GM12878 (cell line): Measurements from ENCODE around the gene FAR2.

ENCODE experiments used
- BCL11A ChIP-seq: IDR thresholded peaks from 2 replicates; pipeline ENCODE4 v1.6.1; 2011; ENCODE audit warnings: low read depth, low read length
- CBX5 ChIP-seq: sonication (generic); IDR thresholded peaks from 2 replicates; pipeline ENCODE4 v1.6.1; 2016; ENCODE audit warnings: low read depth, moderate library complexity, mild to moderate bottlenecking, inconsistent platforms
- EP300 ChIP-seq, 2 experiments: fragments of 150-350 bp in 1 of 2; IDR thresholded peaks; 2 replicates each; pipeline ENCODE4 v1.6.1; 2011 to 2012; ENCODE audit warnings: low read depth in 2 of 2, low read length in 2 of 2, borderline replicate concordance in 1 of 2, improper control_type of control experiment in 1 of 2, inconsistent platforms in 1 of 2; ENCODE audit not compliant: control insufficient read depth in 1 of 2
- EZH2 ChIP-seq: IDR thresholded peaks from 2 replicates; pipeline ENCODE4 v1.6.1; 2012; ENCODE audit warnings: low read depth, mild to moderate bottlenecking, control low read depth, inconsistent platforms, low read length, borderline replicate concordance; ENCODE audit not compliant: control insufficient read depth
- SPI1 ChIP-seq: IDR thresholded peaks from 2 replicates; pipeline ENCODE4 v1.6.1; 2011; ENCODE audit warnings: low read depth, mild to moderate bottlenecking, low read length, moderate library complexity, borderline replicate concordance; ENCODE audit not compliant: insufficient read depth
- TCF7 ChIP-seq: IDR thresholded peaks from 2 replicates; pipeline ENCODE4 v1.6.1; 2014; ENCODE audit warnings: antibody characterized with exemption, borderline replicate concordance
- TF ChIP-seq, protein P1 (sequence below), 3 experiments: IDR thresholded peaks in 2 of 3; conservative IDR thresholded peaks in 1 of 3; 2 replicates each; pipeline ENCODE4 v1.5.1; 2011; ENCODE audit warnings: low read depth in 3 of 3, low read length in 3 of 3, mild to moderate bottlenecking in 3 of 3, control low read depth in 2 of 3, moderate library complexity in 2 of 3, inconsistent platforms in 1 of 3, mixed read lengths in 1 of 3; ENCODE audit not compliant: control insufficient read depth in 2 of 3, insufficient read depth in 1 of 3; ENCODE audit errors: extremely low read depth in 1 of 3
- TF ChIP-seq, protein P2 (sequence below): fragments of 450-650 bp; IDR thresholded peaks from 2 replicates; pipeline ENCODE4 v1.6.1; 2018; ENCODE audit warnings: mild to moderate bottlenecking, low read depth, moderate library complexity; ENCODE audit not compliant: partially characterized antibody
- TF ChIP-seq, protein P3 (sequence below): IDR thresholded peaks from 2 replicates; pipeline ENCODE4 v1.6.1; 2011; ENCODE audit warnings: low read depth, low read length, improper control_type of control experiment, borderline replicate concordance
- TF ChIP-seq, protein P4 (sequence below): IDR thresholded peaks from 2 replicates; pipeline ENCODE4 v1.6.1; 2012; ENCODE audit warnings: mild to moderate bottlenecking, low read depth, low read length

DNA sequence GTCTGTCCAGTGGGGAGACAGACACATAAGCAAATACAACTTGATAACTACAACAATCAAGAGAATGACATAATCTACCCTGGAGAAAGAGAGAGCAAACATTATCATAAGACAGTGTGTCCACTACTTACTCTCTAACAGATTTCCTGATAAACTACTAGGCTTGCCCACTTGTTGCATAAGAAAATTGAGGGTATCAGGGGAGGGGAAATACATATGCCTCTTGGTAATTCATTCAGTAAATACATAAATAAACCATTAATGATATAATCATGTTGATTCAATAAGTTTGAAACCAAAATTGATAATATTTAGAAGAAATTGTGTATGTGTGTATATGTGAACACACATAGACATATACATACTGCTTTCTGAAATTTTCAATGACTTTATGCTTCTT lies 155.3 kb downstream of the FAR2 start:
- TF ChIP-seq TCF7 (no peak), SPI1 (no peak), CBX5 (no peak), EP300 (IDR thresholded peaks at IDR 0.05; ENCODE audit: borderline replicate concordance in 1 of 2, control insufficient read depth in 1 of 2, low read depth in 2 of 2, low read length in 2 of 2) (no peak), BCL11A (no peak), EZH2 (no peak)
- TF ChIP-seq, protein P1, sequence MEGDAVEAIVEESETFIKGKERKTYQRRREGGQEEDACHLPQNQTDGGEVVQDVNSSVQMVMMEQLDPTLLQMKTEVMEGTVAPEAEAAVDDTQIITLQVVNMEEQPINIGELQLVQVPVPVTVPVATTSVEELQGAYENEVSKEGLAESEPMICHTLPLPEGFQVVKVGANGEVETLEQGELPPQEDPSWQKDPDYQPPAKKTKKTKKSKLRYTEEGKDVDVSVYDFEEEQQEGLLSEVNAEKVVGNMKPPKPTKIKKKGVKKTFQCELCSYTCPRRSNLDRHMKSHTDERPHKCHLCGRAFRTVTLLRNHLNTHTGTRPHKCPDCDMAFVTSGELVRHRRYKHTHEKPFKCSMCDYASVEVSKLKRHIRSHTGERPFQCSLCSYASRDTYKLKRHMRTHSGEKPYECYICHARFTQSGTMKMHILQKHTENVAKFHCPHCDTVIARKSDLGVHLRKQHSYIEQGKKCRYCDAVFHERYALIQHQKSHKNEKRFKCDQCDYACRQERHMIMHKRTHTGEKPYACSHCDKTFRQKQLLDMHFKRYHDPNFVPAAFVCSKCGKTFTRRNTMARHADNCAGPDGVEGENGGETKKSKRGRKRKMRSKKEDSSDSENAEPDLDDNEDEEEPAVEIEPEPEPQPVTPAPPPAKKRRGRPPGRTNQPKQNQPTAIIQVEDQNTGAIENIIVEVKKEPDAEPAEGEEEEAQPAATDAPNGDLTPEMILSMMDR (IDR thresholded peaks at IDR 0.05 in 2 of 3, conservative IDR thresholded peaks at IDR 0.05 in 1 of 3; ENCODE audit: control insufficient read depth in 2 of 3, extremely low read depth in 1 of 3, insufficient read depth in 1 of 3, low read depth in 3 of 3, low read length in 3 of 3), result no peak
- TF ChIP-seq, protein P2, sequence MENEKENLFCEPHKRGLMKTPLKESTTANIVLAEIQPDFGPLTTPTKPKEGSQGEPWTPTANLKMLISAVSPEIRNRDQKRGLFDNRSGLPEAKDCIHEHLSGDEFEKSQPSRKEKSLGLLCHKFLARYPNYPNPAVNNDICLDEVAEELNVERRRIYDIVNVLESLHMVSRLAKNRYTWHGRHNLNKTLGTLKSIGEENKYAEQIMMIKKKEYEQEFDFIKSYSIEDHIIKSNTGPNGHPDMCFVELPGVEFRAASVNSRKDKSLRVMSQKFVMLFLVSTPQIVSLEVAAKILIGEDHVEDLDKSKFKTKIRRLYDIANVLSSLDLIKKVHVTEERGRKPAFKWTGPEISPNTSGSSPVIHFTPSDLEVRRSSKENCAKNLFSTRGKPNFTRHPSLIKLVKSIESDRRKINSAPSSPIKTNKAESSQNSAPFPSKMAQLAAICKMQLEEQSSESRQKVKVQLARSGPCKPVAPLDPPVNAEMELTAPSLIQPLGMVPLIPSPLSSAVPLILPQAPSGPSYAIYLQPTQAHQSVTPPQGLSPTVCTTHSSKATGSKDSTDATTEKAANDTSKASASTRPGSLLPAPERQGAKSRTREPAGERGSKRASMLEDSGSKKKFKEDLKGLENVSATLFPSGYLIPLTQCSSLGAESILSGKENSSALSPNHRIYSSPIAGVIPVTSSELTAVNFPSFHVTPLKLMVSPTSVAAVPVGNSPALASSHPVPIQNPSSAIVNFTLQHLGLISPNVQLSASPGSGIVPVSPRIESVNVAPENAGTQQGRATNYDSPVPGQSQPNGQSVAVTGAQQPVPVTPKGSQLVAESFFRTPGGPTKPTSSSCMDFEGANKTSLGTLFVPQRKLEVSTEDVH, result no peak
- TF ChIP-seq, protein P3, sequence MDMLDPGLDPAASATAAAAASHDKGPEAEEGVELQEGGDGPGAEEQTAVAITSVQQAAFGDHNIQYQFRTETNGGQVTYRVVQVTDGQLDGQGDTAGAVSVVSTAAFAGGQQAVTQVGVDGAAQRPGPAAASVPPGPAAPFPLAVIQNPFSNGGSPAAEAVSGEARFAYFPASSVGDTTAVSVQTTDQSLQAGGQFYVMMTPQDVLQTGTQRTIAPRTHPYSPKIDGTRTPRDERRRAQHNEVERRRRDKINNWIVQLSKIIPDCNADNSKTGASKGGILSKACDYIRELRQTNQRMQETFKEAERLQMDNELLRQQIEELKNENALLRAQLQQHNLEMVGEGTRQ, result no peak
- TF ChIP-seq, protein P4, sequence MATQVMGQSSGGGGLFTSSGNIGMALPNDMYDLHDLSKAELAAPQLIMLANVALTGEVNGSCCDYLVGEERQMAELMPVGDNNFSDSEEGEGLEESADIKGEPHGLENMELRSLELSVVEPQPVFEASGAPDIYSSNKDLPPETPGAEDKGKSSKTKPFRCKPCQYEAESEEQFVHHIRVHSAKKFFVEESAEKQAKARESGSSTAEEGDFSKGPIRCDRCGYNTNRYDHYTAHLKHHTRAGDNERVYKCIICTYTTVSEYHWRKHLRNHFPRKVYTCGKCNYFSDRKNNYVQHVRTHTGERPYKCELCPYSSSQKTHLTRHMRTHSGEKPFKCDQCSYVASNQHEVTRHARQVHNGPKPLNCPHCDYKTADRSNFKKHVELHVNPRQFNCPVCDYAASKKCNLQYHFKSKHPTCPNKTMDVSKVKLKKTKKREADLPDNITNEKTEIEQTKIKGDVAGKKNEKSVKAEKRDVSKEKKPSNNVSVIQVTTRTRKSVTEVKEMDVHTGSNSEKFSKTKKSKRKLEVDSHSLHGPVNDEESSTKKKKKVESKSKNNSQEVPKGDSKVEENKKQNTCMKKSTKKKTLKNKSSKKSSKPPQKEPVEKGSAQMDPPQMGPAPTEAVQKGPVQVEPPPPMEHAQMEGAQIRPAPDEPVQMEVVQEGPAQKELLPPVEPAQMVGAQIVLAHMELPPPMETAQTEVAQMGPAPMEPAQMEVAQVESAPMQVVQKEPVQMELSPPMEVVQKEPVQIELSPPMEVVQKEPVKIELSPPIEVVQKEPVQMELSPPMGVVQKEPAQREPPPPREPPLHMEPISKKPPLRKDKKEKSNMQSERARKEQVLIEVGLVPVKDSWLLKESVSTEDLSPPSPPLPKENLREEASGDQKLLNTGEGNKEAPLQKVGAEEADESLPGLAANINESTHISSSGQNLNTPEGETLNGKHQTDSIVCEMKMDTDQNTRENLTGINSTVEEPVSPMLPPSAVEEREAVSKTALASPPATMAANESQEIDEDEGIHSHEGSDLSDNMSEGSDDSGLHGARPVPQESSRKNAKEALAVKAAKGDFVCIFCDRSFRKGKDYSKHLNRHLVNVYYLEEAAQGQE, result no peak
